GM18508 (cell line): ENCODE measurements around the gene TRAF4.
A peak's percentile ranks its signal among the peaks of the same experiment; 100 is the strongest.

Experiments
- ATAC-seq: cut with Tn5 transposase; IDR thresholded peaks from one replicate; pipeline ENCODE4 v1.9.1; 2021; ENCODE audit warnings: moderate number of reproducible peaks; ENCODE audit not compliant: insufficient read depth, unreplicated experiment

Gene TRAF4, protein sequence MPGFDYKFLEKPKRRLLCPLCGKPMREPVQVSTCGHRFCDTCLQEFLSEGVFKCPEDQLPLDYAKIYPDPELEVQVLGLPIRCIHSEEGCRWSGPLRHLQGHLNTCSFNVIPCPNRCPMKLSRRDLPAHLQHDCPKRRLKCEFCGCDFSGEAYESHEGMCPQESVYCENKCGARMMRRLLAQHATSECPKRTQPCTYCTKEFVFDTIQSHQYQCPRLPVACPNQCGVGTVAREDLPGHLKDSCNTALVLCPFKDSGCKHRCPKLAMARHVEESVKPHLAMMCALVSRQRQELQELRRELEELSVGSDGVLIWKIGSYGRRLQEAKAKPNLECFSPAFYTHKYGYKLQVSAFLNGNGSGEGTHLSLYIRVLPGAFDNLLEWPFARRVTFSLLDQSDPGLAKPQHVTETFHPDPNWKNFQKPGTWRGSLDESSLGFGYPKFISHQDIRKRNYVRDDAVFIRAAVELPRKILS

DNA sequence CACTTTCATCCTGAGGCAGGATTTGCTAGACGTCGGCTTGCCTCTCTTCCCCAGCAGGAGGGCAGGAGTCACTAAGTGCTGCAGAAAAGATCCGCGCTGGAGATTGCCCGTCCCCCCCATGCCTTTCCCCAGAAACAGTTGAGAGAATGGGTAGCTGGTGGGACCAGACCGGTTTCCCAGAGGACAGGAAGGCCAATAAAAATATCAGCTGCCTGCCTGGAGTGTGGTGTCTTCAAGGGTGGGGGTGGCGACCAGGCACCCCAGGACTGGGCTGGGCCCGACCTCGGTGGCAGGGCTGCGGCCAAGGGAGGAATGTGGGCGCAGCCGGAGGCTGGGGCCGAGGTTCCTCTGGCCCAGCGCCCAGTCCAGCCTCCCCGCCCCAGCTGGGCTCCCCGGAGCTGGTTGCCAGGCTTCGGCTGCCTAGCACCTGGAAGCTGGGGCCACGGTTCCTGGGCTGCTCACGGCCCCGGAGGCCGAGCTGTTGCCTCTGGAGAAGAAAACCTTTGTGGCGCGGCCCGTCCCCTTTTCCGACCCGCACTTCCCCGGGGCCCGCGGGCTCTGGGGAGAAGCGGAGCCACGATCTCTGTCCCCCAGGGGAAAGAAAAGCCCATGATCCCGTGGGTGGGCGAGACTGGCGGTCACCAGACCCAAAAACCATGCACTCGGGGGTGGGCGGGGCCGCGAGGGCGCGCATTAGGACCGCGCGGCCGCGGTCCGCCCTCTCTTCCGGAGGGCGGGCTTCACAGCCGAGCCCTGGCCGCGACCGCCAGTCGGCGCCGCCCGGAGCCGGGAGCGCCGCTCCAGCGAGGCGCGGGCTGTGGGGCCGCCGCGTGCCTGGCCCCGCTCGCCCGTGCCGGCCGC is at the start of gene TRAF4:
Gene TRAF4, plus strand, starts transcription at position 769 of the 861 bp plus-strand sequence. CDS start 102 bp downstream, outside the sequence.
- no peak for ATAC-seq

GRCh38 chr17:28698253-28698941 is 45.4 kb upstream of the TRAF4 start:
- ATAC-seq, result no peak

- ATAC-seq, result no peak
Observed at GRCh38 chr17:28700278-28700677, 43.5 kb upstream of the TRAF4 start.

DNA sequence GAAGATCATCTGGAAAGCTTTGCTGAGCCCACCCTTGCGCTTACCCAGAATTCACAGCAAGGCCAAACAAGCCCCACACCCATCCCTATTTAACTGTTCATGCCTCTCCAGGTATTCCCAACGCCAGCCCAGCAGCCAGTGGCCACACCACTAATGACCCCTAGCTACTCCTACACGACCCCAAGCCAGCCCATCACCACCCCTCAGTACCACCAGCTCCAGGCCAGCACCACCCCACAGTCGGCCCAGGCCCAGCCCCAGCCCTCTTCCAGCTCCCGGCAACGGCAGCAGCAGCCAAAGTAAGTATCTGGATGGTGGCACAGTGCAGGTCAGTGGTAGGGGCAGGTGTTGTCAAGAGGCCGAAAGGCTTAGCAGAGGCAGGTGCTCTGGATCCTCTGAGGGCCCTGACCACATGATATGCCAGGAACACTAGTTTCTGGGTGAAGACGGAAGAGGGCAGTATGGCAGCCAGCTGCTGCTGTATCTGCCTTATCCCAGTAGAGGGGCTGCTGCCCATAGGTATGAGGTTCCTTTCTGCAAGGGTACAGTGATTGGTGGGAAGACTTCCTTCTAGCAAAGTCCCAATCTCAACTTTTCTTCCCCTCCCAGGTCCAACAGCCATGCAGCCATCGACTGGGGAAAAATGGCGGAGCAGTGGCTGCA is 42.9 kb upstream of the TRAF4 start:
- no peak for ATAC-seq

DNA sequence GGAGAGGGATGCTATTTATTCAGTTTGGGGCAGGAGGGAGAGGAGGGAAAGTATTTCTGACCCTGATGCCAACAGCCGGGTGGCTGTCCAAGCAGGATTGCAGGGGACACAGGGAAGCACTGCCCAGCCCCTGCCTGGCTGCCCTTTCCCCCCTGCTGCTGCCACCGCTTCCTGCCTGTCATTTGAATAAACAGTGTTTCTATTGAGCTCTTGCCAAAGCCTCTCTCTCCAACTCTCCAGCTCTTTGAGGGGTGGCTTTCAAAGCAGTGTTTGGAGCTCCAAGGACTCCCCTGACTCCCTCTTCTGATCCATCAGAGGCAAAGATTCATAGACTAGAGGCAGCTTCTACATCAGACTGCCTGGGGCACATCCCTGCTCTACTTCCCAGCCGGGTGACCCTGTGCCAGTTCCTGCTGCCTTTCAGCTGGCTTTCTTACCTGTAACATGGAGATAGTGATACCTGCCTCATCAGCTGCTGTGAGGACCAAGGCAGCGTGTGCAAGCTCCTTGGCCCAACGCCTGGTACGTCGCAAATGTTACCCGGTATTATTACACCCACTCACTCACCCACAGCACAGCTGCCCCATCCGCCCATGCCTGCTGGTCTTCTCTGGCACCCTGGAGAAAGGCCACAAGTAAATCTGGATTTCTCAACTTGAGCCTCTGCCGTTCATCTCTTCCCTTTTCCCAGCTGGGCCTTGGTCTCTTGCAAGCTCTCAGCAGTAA is 41.6 kb upstream of the TRAF4 start:
- ATAC-seq, result no peak

GRCh38 chr17:28702752-28703150 is 41.1 kb upstream of the TRAF4 start:
- ATAC-seq, result no peak

DNA sequence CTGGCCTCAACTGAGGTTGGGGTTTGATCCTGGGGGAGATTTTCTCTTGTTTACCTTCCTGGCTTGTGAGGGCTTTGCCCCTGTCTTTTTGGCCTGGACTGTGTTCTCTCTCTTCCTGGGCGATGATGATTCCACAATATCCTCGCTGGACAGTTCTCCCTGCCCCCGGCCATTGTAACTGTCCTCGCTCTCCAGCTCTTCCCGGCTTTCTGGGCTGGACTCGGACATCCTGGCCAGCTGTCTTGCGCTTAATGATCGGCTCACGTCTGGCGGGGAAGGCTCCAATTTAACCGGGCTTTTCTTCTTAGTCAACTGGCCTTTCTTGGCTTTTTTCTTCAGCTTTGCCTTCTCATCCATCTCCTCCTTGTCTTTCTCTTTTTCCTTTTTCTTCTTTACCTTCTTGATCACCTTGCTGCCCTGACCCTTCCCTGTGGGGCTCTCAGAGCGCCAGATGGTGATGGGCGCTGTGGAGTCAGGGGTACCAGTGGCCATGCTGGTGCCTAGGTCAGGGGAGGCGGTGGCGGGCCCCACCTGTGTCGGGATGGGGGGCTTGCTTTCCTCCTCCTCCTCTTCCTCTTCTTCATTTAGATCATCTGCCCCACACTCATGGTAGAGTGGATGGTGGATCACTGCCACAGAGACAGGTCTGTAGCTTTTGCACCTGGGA is 40.1 kb upstream of the TRAF4 start:
- no peak for ATAC-seq

- ATAC-seq, result no peak
Observed at GRCh38 chr17:28704219-28704858, 39.5 kb upstream of the TRAF4 start.

GRCh38 chr17:28705074-28705659 is 38.6 kb upstream of the TRAF4 start:
- no peak for ATAC-seq

GRCh38 chr17:28705728-28706334 is 38.0 kb upstream of the TRAF4 start:
- ATAC-seq, result no peak

DNA sequence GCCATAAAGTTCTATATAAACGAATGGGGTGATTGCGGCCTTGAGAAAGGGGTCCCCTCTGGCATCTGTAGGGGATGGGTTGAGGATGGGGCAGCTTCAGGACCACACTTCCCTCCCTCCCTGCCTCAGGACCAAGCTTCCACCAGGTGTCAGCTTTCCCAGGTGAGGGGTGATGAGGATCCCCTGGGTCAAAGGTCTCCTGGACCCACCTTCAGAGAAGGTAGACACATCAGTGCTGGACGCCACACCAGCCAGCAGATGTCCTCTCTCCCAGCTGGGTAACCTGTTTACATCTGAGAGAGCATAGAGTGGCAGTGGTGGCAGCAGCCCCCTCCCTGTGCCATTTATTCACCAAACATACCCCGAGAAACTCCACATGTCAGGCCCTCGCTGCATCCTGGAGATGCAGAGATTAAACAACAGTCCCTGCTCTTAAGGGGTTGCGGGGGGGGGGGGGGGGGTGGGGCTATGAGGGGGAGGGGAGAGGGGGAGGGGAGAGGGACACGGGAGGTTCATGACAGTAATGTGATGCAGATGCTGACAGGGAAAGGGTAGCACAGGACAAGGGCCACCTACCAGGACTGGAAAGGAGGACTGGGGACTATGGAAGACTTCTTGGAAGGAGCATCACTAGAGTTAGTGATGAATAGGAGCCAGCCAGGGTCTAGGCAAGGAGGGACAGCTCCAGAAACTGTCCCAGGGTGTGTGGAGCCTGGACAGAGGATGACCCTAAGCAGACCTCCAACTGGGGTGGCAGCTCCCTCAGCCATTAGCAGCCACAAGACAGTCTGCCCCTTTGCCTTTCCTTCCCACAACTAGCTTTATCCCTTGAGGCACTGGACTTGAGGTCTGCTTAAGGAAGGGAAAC is 37.1 kb upstream of the TRAF4 start:
- ATAC-seq, result no peak

DNA sequence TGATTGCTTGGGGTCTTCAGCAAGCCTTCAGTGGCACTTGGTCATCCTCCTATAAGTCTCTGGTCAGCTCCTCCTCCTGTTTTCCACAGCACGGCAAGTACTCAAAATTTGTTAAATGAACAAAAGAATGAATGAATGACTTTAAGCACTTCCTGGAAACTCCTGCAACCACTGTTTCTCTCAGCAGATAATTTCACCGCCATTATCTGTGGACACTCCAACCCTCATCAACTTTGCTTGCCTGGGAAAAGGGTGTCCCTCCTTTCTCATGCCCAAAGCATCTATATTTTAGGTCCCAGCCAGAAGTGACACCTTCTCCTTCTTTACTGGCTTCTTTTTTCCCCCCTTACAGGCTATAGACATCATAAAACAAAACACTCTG is 36.5 kb upstream of the TRAF4 start:
- no peak for ATAC-seq

GRCh38 chr17:28710861-28711722 is 32.7 kb upstream of the TRAF4 start:
- ATAC-seq, result peak; percentile 40

DNA sequence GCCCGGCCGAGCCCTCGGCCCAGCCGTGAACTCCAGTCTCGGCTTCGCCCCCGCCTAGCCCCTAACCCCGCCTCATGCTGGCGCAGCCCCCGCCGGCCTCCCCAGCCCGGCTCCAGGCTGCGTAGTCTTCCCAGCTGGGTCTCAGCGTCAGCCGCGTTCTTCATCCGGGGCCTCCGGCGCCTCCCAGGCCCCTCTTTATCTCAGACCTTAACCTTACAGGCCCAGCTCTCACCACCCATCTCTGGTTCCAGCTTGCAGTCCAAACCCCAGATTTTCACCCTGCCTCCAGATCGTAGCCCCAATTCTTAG is 32.1 kb upstream of the TRAF4 start, which contains the start of gene PROCA1:
Gene PROCA1, minus strand, starts transcription at position 166 of the 309 bp plus-strand sequence. CDS start 228 bp downstream, outside the sequence.
- ATAC-seq, result no peak

- ATAC-seq, result no peak
Observed at GRCh38 chr17:28712032-28712704, 31.6 kb upstream of the TRAF4 start.
